A549 treated with GW870086 at 1 μM for 4 hours (cell line): ENCODE measurements around the gene CDC6. TPM values are rescaled to one million over a fixed set of nuclear protein-coding genes. Genes with fewer than 3 reads are reported as not detected.

Source experiments
- total RNA-seq: library from RNA; stranded (reverse); fragments of 200-300 nt; extraction: Qiagen RNA extraction; gene quantifications from 5 replicates; pipeline ENCODE4 v1.2.3, GENCODE V29; 2022; ENCODE audit warnings: low read depth

The CDC6 gene
- total RNA-seq, result 50.0 to 54.4 TPM (median 52.5 TPM) in 5 replicates

DNA sequence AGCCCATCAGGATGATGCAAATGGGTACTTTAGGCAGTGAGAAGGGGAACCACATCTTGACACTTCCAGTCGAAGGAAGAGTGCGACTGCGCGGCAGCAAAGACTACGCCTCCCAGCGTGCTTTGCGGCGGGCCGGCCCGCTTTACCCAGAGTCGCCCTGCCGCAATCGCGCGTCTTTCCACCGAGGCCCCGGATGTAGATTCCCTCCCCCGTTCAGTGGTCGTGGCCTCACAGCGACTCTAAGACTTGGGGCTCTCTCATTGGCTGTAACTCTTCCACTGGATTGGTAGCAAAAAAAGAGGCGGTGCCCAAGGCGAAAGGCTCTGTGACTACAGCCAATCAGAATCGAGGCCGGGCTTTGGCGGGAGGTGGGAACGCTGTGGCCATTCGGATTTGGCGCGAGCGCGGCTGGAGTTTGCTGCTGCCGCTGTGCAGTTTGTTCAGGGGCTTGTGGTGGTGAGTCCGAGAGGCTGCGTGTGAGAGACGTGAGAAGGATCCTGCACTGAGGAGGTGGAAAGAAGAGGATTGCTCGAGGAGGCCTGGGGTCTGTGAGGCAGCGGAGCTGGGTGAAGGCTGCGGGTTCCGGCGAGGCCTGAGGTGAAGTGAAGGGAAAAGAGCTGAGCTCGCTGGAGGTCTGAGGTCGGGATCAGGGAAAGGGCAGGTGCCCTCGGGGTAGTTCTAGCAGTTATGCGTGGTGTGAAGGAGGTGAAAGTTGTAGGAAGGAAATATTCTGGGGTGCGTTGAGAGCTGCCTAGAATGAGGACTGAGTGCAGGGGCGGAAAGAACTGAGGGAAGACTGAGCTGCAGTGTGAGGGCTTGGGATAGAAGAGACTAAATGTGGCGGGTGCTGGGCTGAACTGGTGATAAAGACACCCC lies at the start of gene CDC6:
Gene CDC6, plus strand, starts transcription at position 386 of the 876 bp plus-strand sequence. CDS start 1,542 bp downstream, outside the sequence.

GRCh38 chr17:40309031-40309948 lies 21.6 kb downstream of the CDC6 start, which contains the start of gene RARA:
Gene RARA (plus strand): TSS chr17:40309180. CDS start chr17:40331219, 22,039 bp downstream.

Other genes with a start within 250 kb of the CDC6 start
- 45.6 to 57.3 TPM (median 54.6 TPM) in 5 replicates for gene MED24, start 233.5 kb upstream of the CDC6 start, total RNA-seq
- 17.8 to 25.3 TPM (median 23.9 TPM) in 5 replicates for gene THRA, start 224.9 kb upstream of the CDC6 start, total RNA-seq
- 8.6 to 11.3 TPM (median 10.7 TPM) in 5 replicates for gene NR1D1, start 187.3 kb upstream of the CDC6 start, total RNA-seq
- gene MSL1, start 165.9 kb upstream of the CDC6 start, total RNA-seq, result 53.1 to 64.7 TPM (median 63.2 TPM) in 5 replicates
- 42.3 to 46.0 TPM (median 44.3 TPM) in 5 replicates for gene CASC3, start 147.3 kb upstream of the CDC6 start, total RNA-seq
- 2.4 to 3.4 TPM (median 2.7 TPM) in 5 replicates for gene RAPGEFL1, start 110.4 kb upstream of the CDC6 start, total RNA-seq
- gene WIPF2, start 68.6 kb upstream of the CDC6 start, total RNA-seq, result 18.7 to 22.2 TPM (median 20.2 TPM) in 5 replicates
- 37.5 to 48.7 TPM (median 40.9 TPM) in 5 replicates for gene RARA, start 21.3 kb downstream of the CDC6 start, total RNA-seq
- gene GJD3, start 76.9 kb downstream of the CDC6 start, total RNA-seq, result 0.57 to 1.1 TPM (median 0.96 TPM) in 5 replicates
- gene TOP2A, start 130.0 kb downstream of the CDC6 start, total RNA-seq, result 178 to 251 TPM (median 211 TPM) in 5 replicates
- gene IGFBP4, start 155.6 kb downstream of the CDC6 start, total RNA-seq, result 2,204 to 2,821 TPM (median 2,655 TPM) in 5 replicates
- 186 to 238 TPM (median 217 TPM) in 5 replicates for gene TNS4, start 213.7 kb downstream of the CDC6 start, total RNA-seq